ENCODE results near the gene RBM42. TPM values are rescaled to one million over a fixed set of nuclear protein-coding genes. Genes with fewer than 3 reads are reported as not detected.

Gene RBM42
- total RNA-seq, 1 experiment from 2014 or later: 180 TPM

GRCh38 chr19:35669974-35670373 is 41.1 kb downstream of the RBM42 start:
- TF ChIP-seq CTCF (IDR thresholded peaks at IDR 0.05) (no peak), SIN3A (IDR thresholded peaks at IDR 0.05; ENCODE audit: borderline replicate concordance, insufficient read depth, low read depth, low read length) (no peak), TCF7L2 (IDR thresholded peaks at IDR 0.05; ENCODE audit: low read depth, low read length) (no peak), POLR2AphosphoS5 (IDR thresholded peaks at IDR 0.05; ENCODE audit: low read depth, low read length) (no peak), REST (IDR thresholded peaks at IDR 0.05; ENCODE audit: insufficient read depth in 1 of 2, low read depth in 2 of 2, low read length in 1 of 2) (no peak)
- Histone ChIP-seq H3K27me3 (ENCODE audit: control insufficient read depth, insufficient read depth, low read length) (peaks cover 3% of the 10 kb centered on the region; the same call in 1 of the 2 replicates), H3K4me1 (ENCODE audit: control insufficient read depth, insufficient read depth, low read length) (no peaks in the 10 kb centered on the region), H3K27ac (ENCODE audit: low read length) (no peak overlapping the region), H3K36me3 (ENCODE audit: control insufficient read depth, insufficient read depth, low read length) (no peaks in the 10 kb centered on the region), H3K4me3 (ENCODE audit: low read depth in 2 of 2, low read length in 2 of 2) (no peak overlapping the region), H3K9me3 (ENCODE audit: control insufficient read depth, insufficient read depth, low read depth, low read length) (no peaks in the 10 kb centered on the region)
- ATAC-seq (no peak), DNase-seq (ENCODE audit: low read depth, low spot score) (no peak)
- CTCF ChIA-PET: no interaction called here
- POLR2A ChIA-PET: no interaction called here
- BruUV-seq (replicated peaks): no TSS peak
- intact Hi-C loops (cut with micrococcal nuclease; ENCODE audit: unreplicated experiment): no loop called here
- in situ Hi-C loops (cut with HindIII; ENCODE audit: low pct_unique_long_range_greater_than_20kb, low sequenced_read_pairs): no loop called here

GRCh38 chr19:35670686-35671085 is 41.9 kb downstream of the RBM42 start:
- no TSS peak for BruUV-seq (replicated peaks)
- intact Hi-C loops (cut with micrococcal nuclease; ENCODE audit: unreplicated experiment): no loop called here

More at GRCh38 chr19:35670686-35671085, 41.9 kb downstream of the RBM42 start:
- no peak for ATAC-seq
- H3K27ac ChIP-seq (ENCODE audit: low read length): no peak overlapping the region
- H3K36me3 ChIP-seq (ENCODE audit: control insufficient read depth, insufficient read depth, low read length): no peaks in the 10 kb centered on the region
- H3K4me1 ChIP-seq (ENCODE audit: control insufficient read depth, insufficient read depth, low read length): no peaks in the 10 kb centered on the region
- H3K27me3 ChIP-seq (ENCODE audit: control insufficient read depth, insufficient read depth, low read length): peaks cover 3% of the 10 kb centered on the region; the same call in 1 of the 2 replicates
- in situ Hi-C loops (cut with HindIII; ENCODE audit: low pct_unique_long_range_greater_than_20kb, low sequenced_read_pairs): no loop called here
- H3K9me3 ChIP-seq (ENCODE audit: control insufficient read depth, insufficient read depth, low read depth, low read length): no peaks in the 10 kb centered on the region
- ChIA-PET CTCF (no interaction called here), POLR2A (no interaction called here)
- TF ChIP-seq REST (IDR thresholded peaks at IDR 0.05; ENCODE audit: insufficient read depth in 1 of 2, low read depth in 2 of 2, low read length in 1 of 2) (no peak), POLR2AphosphoS5 (IDR thresholded peaks at IDR 0.05; ENCODE audit: low read depth, low read length) (no peak), CTCF (IDR thresholded peaks at IDR 0.05) (no peak), TCF7L2 (IDR thresholded peaks at IDR 0.05; ENCODE audit: low read depth, low read length) (no peak), SIN3A (IDR thresholded peaks at IDR 0.05; ENCODE audit: borderline replicate concordance, insufficient read depth, low read depth, low read length) (no peak)
- no peak overlapping the region for H3K4me3 ChIP-seq (ENCODE audit: low read depth in 2 of 2, low read length in 2 of 2)
- DNase-seq (ENCODE audit: low read depth, low spot score): no peak
